Muscle layer of duodenum (tissue), 2 donors: ENCODE results near the gene CCDC88C.
A peak's percentile ranks its signal among the peaks of the same experiment; 100 is the strongest.
"Not testable (repeated sequence)": the region's sequence is repeated elsewhere in the genome, so short reads cannot be mapped to it uniquely, and the experiment has no call there.

Experiments used
- H3K27ac ChIP-seq: one replicate; pipeline ENCODE4 v1.7.0; 2013; ENCODE audit warnings: mild to moderate bottlenecking, low read length
- H3K27me3 ChIP-seq: one replicate; pipeline ENCODE4 v1.7.0; 2013; ENCODE audit warnings: low read depth, mild to moderate bottlenecking, control low read depth, low read length
- H3K36me3 ChIP-seq, 2 donors: one replicate each; pipeline ENCODE4 v1.7.0; 2013; ENCODE audit warnings: low read length in 2 of 2, control low read depth in 1 of 2, mild to moderate bottlenecking in 1 of 2; ENCODE audit not compliant: insufficient read depth in 2 of 2, control insufficient read depth in 1 of 2
- H3K4me1 ChIP-seq, 2 donors: one replicate each; pipeline ENCODE4 v1.7.0; 2013; ENCODE audit warnings: low read length in 2 of 2, mild to moderate bottlenecking in 2 of 2, control low read depth in 1 of 2, moderate library complexity in 1 of 2; ENCODE audit not compliant: insufficient read depth in 2 of 2, control insufficient read depth in 1 of 2
- H3K4me3 ChIP-seq, 2 donors: one replicate each; pipeline ENCODE4 v1.7.0; 2013; ENCODE audit warnings: low read length in 2 of 2, low read depth in 1 of 2, mild to moderate bottlenecking in 1 of 2
- H3K9me3 ChIP-seq, 2 donors: one replicate each; pipeline ENCODE4 v1.7.0; 2013; ENCODE audit warnings: low read length in 2 of 2, control low read depth in 1 of 2, mild to moderate bottlenecking in 1 of 2; ENCODE audit not compliant: control insufficient read depth in 1 of 2
- donor health status: healthy.

CCDC88C gene

DNA sequence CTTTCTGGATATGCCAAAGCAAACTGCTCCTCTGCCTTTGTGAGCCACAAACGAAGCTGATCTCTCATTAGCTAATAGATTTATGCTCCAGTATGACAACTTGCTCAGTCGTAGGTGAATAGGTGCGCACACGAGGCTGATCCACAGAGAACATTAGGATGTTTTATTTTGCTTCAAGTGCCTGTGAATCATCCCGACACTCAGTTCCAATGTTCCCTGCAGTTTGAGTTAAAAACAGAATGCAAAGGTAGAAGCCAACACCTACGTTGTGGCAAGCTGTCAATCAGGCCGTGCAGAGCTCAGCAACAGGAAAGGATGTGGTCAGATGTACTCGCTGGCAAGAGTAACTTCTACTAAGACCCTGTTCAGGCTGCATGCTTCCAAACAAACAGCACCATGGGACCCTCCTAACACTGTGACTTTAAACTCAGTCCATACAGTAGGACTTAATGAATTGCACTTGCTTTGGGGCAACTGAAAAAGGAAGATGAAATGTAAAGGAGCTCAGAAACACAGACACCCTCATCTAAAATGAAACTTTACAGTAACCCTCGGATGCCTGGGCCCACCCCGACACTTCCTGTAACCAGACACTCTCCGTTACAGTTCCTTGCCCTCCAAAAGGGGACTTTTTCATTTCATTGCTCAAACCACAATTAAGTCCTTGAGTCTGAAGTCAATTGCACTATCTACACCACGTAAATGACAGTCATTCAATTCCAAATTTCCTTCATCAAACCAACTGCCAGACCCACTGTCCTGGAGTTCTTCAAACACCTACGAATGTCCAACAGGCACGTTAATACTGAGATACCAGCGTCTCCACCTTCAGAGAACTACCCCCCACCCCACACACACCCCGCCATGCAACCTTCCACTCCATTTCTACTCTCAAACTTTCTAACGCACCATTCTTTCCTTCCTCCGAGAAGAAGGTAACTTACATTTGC lies 1.6 kb downstream of the CCDC88C start:
- peak overlapping the region; percentile 70 to 71 for H3K4me3 ChIP-seq
- H3K9me3 ChIP-seq: no peaks in the 10 kb centered on the region
- H3K27ac ChIP-seq: peak overlapping the region; percentile 60
- H3K27me3 ChIP-seq: no peaks in the 10 kb centered on the region
- H3K36me3 ChIP-seq: no peaks in the 10 kb centered on the region
- peaks cover 4 to 17% of the 10 kb centered on the region in 2 donors for H3K4me1 ChIP-seq

DNA sequence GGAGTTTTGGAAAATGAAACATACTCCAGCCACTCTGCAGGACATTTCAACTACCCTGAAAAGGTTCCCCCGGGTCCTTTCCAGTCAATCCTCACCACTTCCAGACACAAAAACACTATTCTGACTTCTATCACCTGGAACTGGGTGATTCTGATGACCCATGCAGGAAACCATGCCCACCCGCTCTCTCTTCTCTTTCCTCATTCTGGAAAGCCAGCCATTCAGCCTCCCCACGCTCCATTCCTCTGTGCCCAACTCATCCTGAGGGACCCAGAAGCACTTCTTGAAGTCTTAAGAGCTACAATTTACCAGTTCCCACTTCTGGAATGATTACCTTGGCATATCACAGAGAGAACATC lies 3.2 kb downstream of the CCDC88C start:
- Histone ChIP-seq H3K27me3 (no peaks in the 10 kb centered on the region), H3K4me3 (peak overlapping the region in 1 of 2 donors; percentile 27), H3K9me3 (no peaks in the 10 kb centered on the region), H3K27ac (peak overlapping the region; percentile 19), H3K36me3 (no peaks in the 10 kb centered on the region), H3K4me1 (peaks cover 4 to 17% of the 10 kb centered on the region in 2 donors)

DNA sequence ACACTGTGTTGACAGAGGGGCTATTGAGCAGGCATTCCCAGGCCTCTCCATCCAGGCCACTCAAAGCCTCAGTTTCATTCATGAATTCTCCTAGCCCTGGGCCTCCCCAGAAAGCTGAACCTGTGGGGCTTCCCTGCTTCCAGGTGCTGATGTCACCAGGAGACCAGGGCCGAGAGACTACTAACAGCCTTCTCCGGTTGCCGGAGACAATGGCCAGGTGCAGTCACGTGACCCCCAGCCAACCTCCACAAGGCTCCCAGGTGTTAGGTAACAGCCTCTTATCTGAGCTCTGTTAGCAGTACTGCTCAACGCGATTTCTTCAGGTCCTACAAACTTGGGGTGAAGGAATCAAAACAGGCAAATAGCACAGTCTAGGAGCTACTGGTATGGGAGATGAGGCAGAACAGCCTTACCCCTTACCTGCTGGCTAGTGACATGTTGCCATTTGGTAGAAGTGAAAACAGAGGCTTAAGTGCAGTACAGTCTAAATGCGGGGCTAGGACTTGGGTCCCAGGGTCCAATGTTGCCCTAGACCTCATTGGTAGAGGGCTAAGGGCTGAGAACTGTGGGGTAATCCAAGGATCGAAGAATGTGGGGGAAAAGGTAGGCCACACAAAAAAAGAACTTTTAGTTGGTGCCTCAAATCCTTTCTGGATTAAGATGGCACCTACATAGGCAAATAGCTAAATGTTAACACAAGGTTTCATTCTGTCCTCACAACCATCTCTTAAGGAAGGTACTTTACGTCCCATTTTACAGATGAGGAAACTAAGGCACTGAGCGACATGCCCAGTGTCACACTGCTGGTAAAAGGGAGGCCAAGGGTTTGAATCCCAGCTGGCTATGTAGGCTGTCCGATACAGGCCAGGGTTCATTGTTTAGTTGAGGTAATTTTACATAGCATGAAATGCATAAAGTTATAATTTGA lies 3.8 kb downstream of the CCDC88C start:
- Histone ChIP-seq H3K36me3 (no peaks in the 10 kb centered on the region), H3K9me3 (no peaks in the 10 kb centered on the region), H3K4me1 (peaks cover 4 to 16% of the 10 kb centered on the region in 2 donors), H3K27me3 (no peaks in the 10 kb centered on the region), H3K4me3 (no peak overlapping the region), H3K27ac (peak overlapping the region; percentile 19)

DNA sequence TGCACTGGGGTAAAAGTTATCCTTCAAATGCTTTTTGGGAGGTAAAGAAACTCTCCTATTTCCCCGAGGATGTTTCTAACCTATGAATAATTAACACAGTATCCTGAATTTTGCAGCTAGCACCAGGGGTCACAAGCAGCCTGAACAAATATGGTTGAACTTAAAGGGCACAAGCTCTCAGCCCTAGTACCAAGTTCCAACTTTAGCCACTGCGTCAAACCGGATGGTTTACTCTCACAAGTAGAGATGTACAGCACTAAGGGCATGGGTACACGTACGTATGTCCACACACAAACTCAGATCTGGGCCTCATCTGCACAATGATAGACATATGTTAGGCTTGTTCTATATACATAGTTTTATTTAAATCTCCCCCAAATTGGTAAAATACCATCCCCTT lies 4.7 kb downstream of the CCDC88C start:
- H3K9me3 ChIP-seq: no peaks in the 10 kb centered on the region
- H3K4me3 ChIP-seq: no peak overlapping the region
- no peaks in the 10 kb centered on the region for H3K27me3 ChIP-seq
- peaks cover 4 to 8% of the 10 kb centered on the region in 2 donors for H3K4me1 ChIP-seq
- no peak overlapping the region for H3K27ac ChIP-seq
- no peaks in the 10 kb centered on the region for H3K36me3 ChIP-seq

DNA sequence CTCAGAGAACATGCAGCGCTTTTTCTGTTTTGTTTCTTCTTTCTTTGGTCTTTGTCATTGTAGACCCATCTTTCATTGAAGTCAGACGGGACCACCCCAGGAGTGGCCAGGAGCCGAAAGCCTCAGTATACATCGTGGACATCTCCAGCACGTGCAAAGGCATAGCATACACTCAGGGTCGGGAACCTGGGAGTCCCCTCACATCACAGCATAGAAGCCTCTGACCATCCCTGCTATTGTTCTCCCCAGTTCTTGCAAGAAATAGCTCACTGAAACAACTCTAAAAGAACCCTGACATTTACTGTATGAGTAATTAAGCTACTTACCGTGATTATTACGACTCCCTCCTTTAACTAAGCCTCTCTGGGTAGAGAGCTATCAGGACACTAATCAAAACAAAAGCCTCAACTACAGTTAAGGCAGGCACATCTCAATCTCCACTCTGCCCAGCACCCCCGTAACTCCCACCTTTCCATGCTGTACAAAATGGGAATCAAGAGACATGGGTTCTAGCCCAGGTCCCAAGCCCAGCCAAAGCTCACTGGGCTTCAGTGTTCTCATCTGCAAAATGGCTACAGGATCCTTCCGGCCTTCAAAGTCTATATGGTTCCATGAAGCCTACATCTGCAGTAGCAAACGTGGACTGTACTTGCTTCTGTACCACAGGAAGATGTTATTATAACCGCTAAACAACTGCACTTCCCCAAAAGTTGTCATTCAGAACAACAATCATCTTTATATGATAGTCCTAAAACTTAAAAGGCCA lies 6.7 kb downstream of the CCDC88C start:
- Histone ChIP-seq H3K27ac (no peak overlapping the region), H3K4me1 (no peaks in the 10 kb centered on the region), H3K36me3 (no peaks in the 10 kb centered on the region), H3K9me3 (no peaks in the 10 kb centered on the region), H3K27me3 (no peaks in the 10 kb centered on the region), H3K4me3 (no peak overlapping the region)

DNA sequence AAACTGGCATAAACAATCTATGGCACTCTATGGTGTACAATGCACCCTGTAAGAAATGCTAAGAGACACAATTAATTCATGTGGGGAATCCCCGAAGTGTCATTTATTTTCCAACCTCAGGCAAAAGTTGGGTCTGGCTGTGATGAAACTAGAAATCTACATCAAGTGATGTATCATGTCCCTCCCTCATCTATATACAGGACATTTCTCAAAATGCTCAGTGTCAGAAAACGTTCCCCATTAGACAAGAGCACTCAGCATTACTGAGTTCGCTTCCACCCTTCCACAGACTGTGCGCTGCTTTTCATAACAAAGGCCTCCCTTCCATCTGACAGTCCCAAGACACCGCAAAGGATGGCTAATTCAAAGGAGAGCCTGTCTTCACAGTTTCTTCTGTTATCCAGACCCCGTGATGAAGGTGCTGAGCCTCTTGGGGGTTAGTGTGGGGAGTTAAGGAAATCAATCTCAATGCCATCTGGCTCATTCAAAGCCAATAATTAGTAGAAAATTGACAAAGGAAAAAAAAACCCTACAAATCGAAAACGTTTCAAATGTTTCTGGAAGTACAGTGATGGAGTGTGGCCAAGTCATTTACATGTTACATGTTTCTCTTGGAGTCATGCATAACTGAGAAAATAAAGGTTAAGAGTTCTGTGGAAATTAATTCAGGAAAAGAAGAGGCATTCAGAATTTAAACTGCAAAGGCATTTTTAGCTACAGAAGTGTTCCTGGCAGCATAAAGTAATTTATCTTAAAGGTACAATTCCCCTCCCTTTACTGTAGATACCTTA lies 7.5 kb downstream of the CCDC88C start:
- no peaks in the 10 kb centered on the region for H3K36me3 ChIP-seq
- H3K27ac ChIP-seq: no peak overlapping the region
- H3K4me3 ChIP-seq: no peak overlapping the region
- H3K27me3 ChIP-seq: no peaks in the 10 kb centered on the region
- H3K9me3 ChIP-seq: no peaks in the 10 kb centered on the region
- H3K4me1 ChIP-seq: no peaks in the 10 kb centered on the region

DNA sequence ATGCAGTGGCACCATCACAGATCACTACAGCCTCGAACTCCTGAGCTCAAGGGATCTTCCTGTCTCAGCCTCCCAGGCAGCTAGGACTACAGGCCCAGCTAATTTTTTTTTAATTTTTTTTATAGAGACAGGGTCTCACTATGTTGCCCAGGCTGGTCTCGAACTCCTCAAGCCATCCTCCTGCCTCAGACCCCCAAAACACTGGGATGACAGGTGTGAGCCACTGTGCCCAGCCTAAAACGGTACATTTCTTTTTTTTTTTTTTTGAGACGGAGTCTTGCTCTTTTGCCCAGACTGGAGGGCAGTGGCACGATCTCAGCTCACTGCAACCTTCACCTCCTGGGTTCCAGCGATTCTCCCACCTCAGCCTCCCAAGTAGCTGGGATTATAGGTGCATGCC lies 8.4 kb downstream of the CCDC88C start:
- H3K27ac ChIP-seq, H3K4me3 ChIP-seq, H3K9me3 ChIP-seq, H3K4me1 ChIP-seq, H3K27me3 ChIP-seq, H3K36me3 ChIP-seq: not testable (repeated sequence)

DNA sequence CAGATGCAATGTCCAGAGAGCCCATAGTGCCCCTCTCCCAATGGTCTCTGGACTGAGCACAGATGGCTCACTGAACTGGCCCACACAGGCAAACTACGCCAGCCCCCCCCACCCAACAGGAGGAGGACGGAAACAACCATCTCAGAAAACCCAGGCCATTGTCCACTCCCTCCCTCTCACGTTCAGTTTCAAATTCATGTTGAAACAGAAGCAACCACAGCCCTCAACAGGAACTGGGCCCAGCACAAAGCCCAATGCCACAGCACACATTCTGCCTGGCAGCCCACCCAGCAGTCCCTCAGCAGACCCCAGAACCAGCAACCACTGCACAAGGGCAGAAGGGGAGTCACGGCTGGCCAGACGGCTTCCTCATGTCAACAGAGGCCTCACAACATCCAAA lies 10.6 kb downstream of the CCDC88C start:
- H3K4me1 ChIP-seq: peaks cover 0 to 6% of the 10 kb centered on the region in 2 donors
- no peak overlapping the region for H3K4me3 ChIP-seq
- no peaks in the 10 kb centered on the region for H3K9me3 ChIP-seq
- no peaks in the 10 kb centered on the region for H3K27me3 ChIP-seq
- H3K27ac ChIP-seq: no peak overlapping the region
- no peaks in the 10 kb centered on the region for H3K36me3 ChIP-seq

DNA sequence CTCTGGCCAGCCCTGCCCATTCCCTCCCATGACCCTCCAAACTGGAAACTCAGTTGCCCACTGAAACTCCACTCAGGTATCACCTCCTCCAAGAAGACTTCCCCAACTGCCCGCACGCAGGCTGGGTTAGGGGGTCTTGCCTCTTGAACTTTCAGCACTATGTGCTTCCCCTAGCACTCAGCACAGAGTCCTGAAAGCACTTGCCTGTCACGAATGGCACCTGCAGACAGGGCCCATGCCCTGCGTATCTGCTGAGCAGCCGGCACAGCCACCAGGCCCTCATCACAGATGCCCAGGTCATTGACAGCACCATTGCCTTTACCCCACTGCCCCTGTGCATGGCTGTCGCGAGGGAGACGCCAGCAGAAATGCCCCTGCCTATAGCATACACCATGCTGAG lies 11.2 kb downstream of the CCDC88C start:
- no peak overlapping the region for H3K27ac ChIP-seq
- H3K36me3 ChIP-seq: no peaks in the 10 kb centered on the region
- no peak overlapping the region for H3K4me3 ChIP-seq
- H3K9me3 ChIP-seq: no peaks in the 10 kb centered on the region
- H3K4me1 ChIP-seq: peaks cover 0 to 6% of the 10 kb centered on the region in 2 donors
- no peaks in the 10 kb centered on the region for H3K27me3 ChIP-seq

DNA sequence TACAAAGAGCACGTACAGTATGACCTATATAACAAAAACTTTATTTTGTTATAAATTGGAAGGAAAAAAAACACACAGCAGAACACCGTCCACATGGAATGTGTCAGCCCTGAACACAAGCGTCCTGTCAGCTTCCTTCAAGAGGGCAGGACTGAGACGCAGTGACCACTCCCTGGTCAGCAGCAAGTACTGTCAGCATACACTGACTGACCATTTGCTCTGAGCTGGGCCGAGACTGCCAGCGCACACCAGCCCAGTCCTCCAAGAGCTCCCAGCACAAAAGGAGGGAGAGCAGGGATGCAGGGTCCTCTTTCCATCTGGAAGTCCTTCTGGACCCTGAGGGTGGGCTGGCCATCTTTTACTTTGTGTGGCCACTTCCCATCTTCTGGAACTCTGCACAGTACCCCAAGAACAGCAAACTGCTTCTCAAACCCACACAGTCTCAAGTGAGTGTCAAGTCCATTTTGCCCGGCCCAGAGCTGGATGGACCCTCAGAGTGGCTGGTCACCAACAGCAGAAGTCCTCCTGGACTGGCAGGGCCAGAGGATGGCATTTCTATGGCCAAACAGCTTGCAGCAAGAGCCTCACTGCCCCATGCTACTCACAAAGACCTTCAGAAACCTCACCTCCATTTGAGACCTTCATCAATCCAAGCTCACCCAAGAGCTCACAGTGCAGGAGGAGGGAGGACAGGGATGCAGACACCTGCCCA lies 11.7 kb downstream of the CCDC88C start:
- Histone ChIP-seq H3K4me3 (no peak overlapping the region), H3K9me3 (no peaks in the 10 kb centered on the region), H3K27me3 (no peaks in the 10 kb centered on the region), H3K27ac (no peak overlapping the region), H3K36me3 (no peaks in the 10 kb centered on the region), H3K4me1 (peaks cover 0 to 6% of the 10 kb centered on the region in 2 donors)
